Smooth muscle cell (in vitro differentiated cells): Measurements from ENCODE around the gene AKNA. TPM values are rescaled to one million over a fixed set of nuclear protein-coding genes. Genes with fewer than 3 reads are reported as not detected.

ENCODE experiments used
- DNase-seq: peaks from one replicate; lab custom pipeline; 2025; ENCODE audit not compliant: unreplicated experiment; lab: John Stamatoyannopoulos, UW
- H2AFZ ChIP-seq: fragments of 200-600 bp; sonication (generic); 2 replicates; pipeline ENCODE4 v1.6.0; 2016; ENCODE audit warnings: antibody characterized with exemption, low read depth, mild to moderate bottlenecking
- H3F3A ChIP-seq: fragments of 200-600 bp; sonication (generic); 2 replicates; pipeline ENCODE4 v1.6.0; 2017; ENCODE audit warnings: antibody characterized with exemption, low read depth
- H3K27ac ChIP-seq: fragments of 200-600 bp; sonication (generic); 2 replicates; pipeline ENCODE4 v1.5.1; 2016; ENCODE audit warnings: low read depth, mild to moderate bottlenecking
- H3K27me3 ChIP-seq: fragments of 200-600 bp; sonication (generic); 2 replicates; pipeline ENCODE4 v1.6.1; 2016; ENCODE audit warnings: low read depth, mild to moderate bottlenecking
- H3K36me3 ChIP-seq: fragments of 200-600 bp; sonication (generic); 2 replicates; pipeline ENCODE4 v1.5.1; 2016; ENCODE audit warnings: low read depth
- H3K4me1 ChIP-seq: fragments of 200-600 bp; sonication (generic); 2 replicates; pipeline ENCODE4 v1.5.1; 2016; ENCODE audit warnings: low read depth
- H3K4me2 ChIP-seq: fragments of 200-600 bp; sonication (generic); 2 replicates; pipeline ENCODE4 v1.6.0; 2016; ENCODE audit warnings: mild to moderate bottlenecking
- H3K4me3 ChIP-seq: fragments of 200-600 bp; sonication (generic); 2 replicates; pipeline ENCODE4 v1.5.1; 2016; ENCODE audit warnings: mild to moderate bottlenecking
- H3K79me2 ChIP-seq: fragments of 200-600 bp; sonication (generic); 2 replicates; pipeline ENCODE4 v1.6.0; 2016; ENCODE audit warnings: low read depth, mild to moderate bottlenecking
- H3K9ac ChIP-seq: fragments of 200-600 bp; sonication (generic); 2 replicates; pipeline ENCODE4 v1.6.0; 2016; ENCODE audit warnings: low read depth
- H3K9me3 ChIP-seq: fragments of 200-600 bp; sonication (generic); replicated peaks from 2 replicates; pipeline ENCODE4 v1.5.1; 2016; ENCODE audit warnings: low read depth
- H4K20me1 ChIP-seq: fragments of 200-600 bp; sonication (generic); 2 replicates; pipeline ENCODE4 v1.6.0; 2016; ENCODE audit warnings: low read depth
- CTCF ChIP-seq: fragments of 200-600 bp; sonication (generic); IDR thresholded peaks from 2 replicates; pipeline ENCODE4 v1.5.1; 2017; ENCODE audit warnings: borderline replicate concordance, mild to moderate bottlenecking, antibody characterized with exemption; ENCODE audit not compliant: insufficient read depth, poor library complexity, severe bottlenecking
- WGBS: methylation state at CpG from one replicate; pipeline ENCODE4 v1.1.7; 2016; ENCODE audit warnings: low lambda C conversion rate; 5-methylcytosine and 5-hydroxymethylcytosine counted together
- polyA plus RNA-seq: library from polyadenylated mRNA; unstranded; fragments of >200 nt; fragmentation: Nextera tagmentation; extraction: Ambion mirVana; gene quantifications from 2 replicates; pipeline ENCODE4 v1.2.1, GENCODE V29; 2016
- total RNA-seq: library from RNA; depleted of rRNA; stranded (reverse); fragments of >200 nt; gene quantifications from 2 replicates; pipeline ENCODE4 v1.2.3, GENCODE V29; 2014

Gene AKNA
- total RNA-seq (3.0 and 4.7 TPM in 2 replicates), polyA plus RNA-seq (2.8 and 3.2 TPM in 2 replicates)

GRCh38 chr9:114387680-114388356, at the start of gene AKNA:
TSS of gene AKNA (minus strand) at chr9:114387982. CDS start at chr9:114381333, 6,649 bp downstream.
- Histone ChIP-seq H2AFZ (peak within 1 kb of the TSS; percentile 56), H3K4me1 (peaks cover 39% of the 10 kb centered on the region), H3K27me3 (no peaks in the 10 kb centered on the region), H3K27ac (peak within 1 kb of the TSS; percentile 92), H3F3A (peaks cover 18% of the 10 kb centered on the region), H3K36me3 (no peaks in the 10 kb centered on the region), H3K79me2 (peaks cover 49% of the 10 kb centered on the region), H3K4me3 (peak within 1 kb of the TSS; percentile 59), H3K9ac (peak within 1 kb of the TSS; percentile 71), H3K4me2 (peak within 1 kb of the TSS; percentile 93), H3K9me3 (no peaks in the 10 kb centered on the region), H4K20me1 (peaks cover 9% of the 10 kb centered on the region)
- DNase-seq: peak; percentile 43
- 6% methylated on average over 25 of the region's 25 CpGs for WGBS
- no peak for TF ChIP-seq CTCF

GRCh38 chr9:114437401-114437893, 49.7 kb upstream of the AKNA start:
- H3K79me2 ChIP-seq: no peaks in the 10 kb centered on the region
- H3K9ac ChIP-seq: no peak overlapping the region
- no peak overlapping the region for H2AFZ ChIP-seq
- no peaks in the 10 kb centered on the region for H3K9me3 ChIP-seq
- no peak overlapping the region for H3K4me3 ChIP-seq
- DNase-seq: no peak
- H4K20me1 ChIP-seq: no peaks in the 10 kb centered on the region
- no peaks in the 10 kb centered on the region for H3K27me3 ChIP-seq
- H3K27ac ChIP-seq: no peak overlapping the region
- H3K36me3 ChIP-seq: no peaks in the 10 kb centered on the region
- 60% methylated on average over 2 of the region's 2 CpGs for WGBS
- H3K4me1 ChIP-seq: no peaks in the 10 kb centered on the region
- no peaks in the 10 kb centered on the region for H3F3A ChIP-seq
- TF ChIP-seq CTCF: no peak
- H3K4me2 ChIP-seq: no peak overlapping the region

GRCh38 chr9:114434878-114435311, 47.1 kb upstream of the AKNA start:
- Histone ChIP-seq H3K9me3 (no peaks in the 10 kb centered on the region), H4K20me1 (no peaks in the 10 kb centered on the region), H3K79me2 (no peaks in the 10 kb centered on the region), H3K4me2 (no peak overlapping the region), H3F3A (no peaks in the 10 kb centered on the region), H3K27me3 (no peaks in the 10 kb centered on the region), H3K4me3 (no peak overlapping the region), H3K9ac (no peak overlapping the region), H3K4me1 (no peaks in the 10 kb centered on the region), H3K27ac (no peak overlapping the region), H2AFZ (no peak overlapping the region), H3K36me3 (no peaks in the 10 kb centered on the region)
- 47% methylated on average over 9 of the region's 9 CpGs for WGBS
- peak; percentile 40 for TF ChIP-seq CTCF
- no peak for DNase-seq
